GM12892 (cell line): ENCODE measurements around the gene AQP11.

Experiments
- POLR2A ChIP-seq: IDR thresholded peaks from 2 replicates; pipeline ENCODE4 v1.6.1; 2011; ENCODE audit warnings: low read depth, low read length, control low read depth
- TAF1 ChIP-seq: IDR thresholded peaks from 2 replicates; pipeline ENCODE4 v1.6.1; 2011; ENCODE audit warnings: low read depth, mild to moderate bottlenecking, control low read depth, low read length, borderline replicate concordance

DNA sequence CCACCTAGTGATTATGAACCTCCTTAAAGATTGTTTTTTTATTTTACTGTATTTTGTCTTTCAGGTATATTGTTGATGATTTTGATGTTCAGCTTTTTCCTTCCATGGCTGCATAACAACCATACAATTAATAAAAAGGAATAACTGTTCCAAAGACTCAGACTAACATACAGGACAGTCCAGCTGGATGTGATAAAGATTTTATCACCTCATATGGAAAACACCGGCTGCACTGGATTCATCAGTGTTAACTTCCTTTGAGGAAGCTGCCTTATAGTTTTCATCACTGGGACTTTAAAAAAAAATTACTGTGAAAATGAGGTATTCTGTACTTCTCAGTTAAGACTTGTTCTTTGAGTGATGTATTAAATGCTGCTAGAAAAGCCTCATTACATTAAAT is 19.5 kb downstream of the AQP11 start:
- no peak for TF ChIP-seq POLR2A
- no peak for TF ChIP-seq TAF1
